DOHH2 (cell line): ENCODE results near the gene PAQR6.

Source experiments
- H3F3A ChIP-seq: fragments of 200-600 bp; sonication (generic), shearing (Covaris generic); 2 replicates; pipeline ENCODE4 v1.6.0; 2016; ENCODE audit warnings: antibody characterized with exemption, mild to moderate bottlenecking; ENCODE audit not compliant: control insufficient read depth, insufficient read depth
- H3K27ac ChIP-seq: fragments of 200-600 bp; sonication (generic); 2 replicates; pipeline ENCODE4 v1.5.1; 2014; ENCODE audit warnings: low read depth, mild to moderate bottlenecking, low read length, moderate library complexity
- H3K27me3 ChIP-seq: fragments of 200-600 bp; sonication (generic); 2 replicates; pipeline ENCODE4 v1.6.1; 2014; ENCODE audit warnings: mild to moderate bottlenecking, low read length, mixed read lengths; ENCODE audit not compliant: control insufficient read depth
- H3K36me3 ChIP-seq: fragments of 200-600 bp; sonication (generic); 2 replicates; pipeline ENCODE4 v1.6.1; 2014; ENCODE audit warnings: mild to moderate bottlenecking, low read length, moderate library complexity, mixed read lengths; ENCODE audit not compliant: control insufficient read depth
- H3K4me1 ChIP-seq: fragments of 200-600 bp; sonication (generic); 2 replicates; pipeline ENCODE4 v1.6.1; 2014; ENCODE audit warnings: mild to moderate bottlenecking, low read length, mixed read lengths; ENCODE audit not compliant: control insufficient read depth
- H3K4me2 ChIP-seq: fragments of 200-600 bp; sonication (generic); 2 replicates; pipeline ENCODE4 v1.6.0; 2014; ENCODE audit warnings: mild to moderate bottlenecking, low read length, moderate library complexity
- H3K4me3 ChIP-seq: fragments of 200-600 bp; sonication (generic); 2 replicates; pipeline ENCODE4 v1.5.1; 2014; ENCODE audit warnings: mild to moderate bottlenecking, low read length, mixed read lengths
- H3K79me2 ChIP-seq: fragments of 200-600 bp; sonication (generic); 2 replicates; pipeline ENCODE4 v1.6.1; 2014; ENCODE audit warnings: mild to moderate bottlenecking, low read length, mixed read lengths; ENCODE audit not compliant: control insufficient read depth
- H3K9me2 ChIP-seq: fragments of 200-600 bp; sonication (generic); replicated peaks from 2 replicates; pipeline ENCODE4 v1.6.1; 2014; ENCODE audit warnings: mild to moderate bottlenecking, low read length, mixed read lengths; ENCODE audit not compliant: control insufficient read depth
- H3K9me3 ChIP-seq: fragments of 200-600 bp; sonication (generic); 2 replicates; pipeline ENCODE4 v1.6.1; 2014; ENCODE audit warnings: antibody characterized with exemption, low read length, mixed read lengths; ENCODE audit not compliant: control insufficient read depth, insufficient read depth
- H4K20me1 ChIP-seq: fragments of 200-600 bp; sonication (generic); 2 replicates; pipeline ENCODE4 v1.6.0; 2014; ENCODE audit warnings: low read depth, mild to moderate bottlenecking, antibody characterized with exemption, low read length, moderate library complexity; ENCODE audit not compliant: control insufficient read depth, insufficient read depth
- CTCF ChIP-seq: fragments of 200-600 bp; sonication (generic); IDR thresholded peaks from one replicate; pipeline ENCODE4 v1.5.1; 2014; ENCODE audit warnings: antibody characterized with exemption, mild to moderate bottlenecking, low read depth, low read length; ENCODE audit not compliant: poor library complexity, severe bottlenecking
- EZH2phosphoT487 ChIP-seq: fragments of 200-600 bp; sonication (generic); IDR thresholded peaks from 2 replicates; pipeline ENCODE4 v1.6.1; 2017; ENCODE audit warnings: borderline replicate concordance, mild to moderate bottlenecking, antibody characterized with exemption, low read length, moderate library complexity, mixed read lengths

Gene PAQR6

GRCh38 chr1:156195853-156196252 lies 52.0 kb downstream of the PAQR6 start:
- H3K79me2 ChIP-seq, result peaks cover 64% of the 10 kb centered on the region
- H3K4me1 ChIP-seq, result peaks cover 25% of the 10 kb centered on the region

GRCh38 chr1:156194300-156194652 lies 53.6 kb downstream of the PAQR6 start:
- Histone ChIP-seq H3K4me1 (peaks cover 25% of the 10 kb centered on the region), H3K27ac (0 out of 2 replicates have a peak overlapping the region, but pooled peaks have one; percentile 10), H3K27me3 (no peaks in the 10 kb centered on the region), H3F3A (no peaks in the 10 kb centered on the region), H3K36me3 (peaks cover 22% of the 10 kb centered on the region), H3K4me3 (peak overlapping the region; percentile 94), H3K9me3 (no peaks in the 10 kb centered on the region; the same call in 1 of the 2 replicates), H4K20me1 (no peaks in the 10 kb centered on the region), H3K9me2 (no peaks in the 10 kb centered on the region), H3K4me2 (peak overlapping the region; percentile 69), H3K79me2 (peaks cover 56% of the 10 kb centered on the region)
- no peak for TF ChIP-seq EZH2phosphoT487
- TF ChIP-seq CTCF, result no peak

More at GRCh38 chr1:156195853-156196252, 52.0 kb downstream of the PAQR6 start:
- Histone ChIP-seq H3K4me3 (peak overlapping the region; percentile 27; the same call in 1 of the 2 replicates), H3K4me2 (peak overlapping the region; percentile 43), H3K27ac (no peak overlapping the region), H3K27me3 (no peaks in the 10 kb centered on the region), H3K9me2 (no peaks in the 10 kb centered on the region), H3F3A (no peaks in the 10 kb centered on the region), H3K36me3 (peaks cover 36% of the 10 kb centered on the region), H4K20me1 (no peaks in the 10 kb centered on the region), H3K9me3 (no peaks in the 10 kb centered on the region)
- TF ChIP-seq CTCF, result no peak
- TF ChIP-seq EZH2phosphoT487, result no peak

GRCh38 chr1:156193488-156194299 lies 54.2 kb downstream of the PAQR6 start, which contains the start of gene SLC25A44:
Gene SLC25A44 (plus strand): TSS chr1:156194104. CDS start chr1:156199848, 5,744 bp downstream.
- Histone ChIP-seq H3K9me3 (no peaks in the 10 kb centered on the region; the same call in 1 of the 2 replicates), H3K36me3 (peaks cover 21% of the 10 kb centered on the region), H3K79me2 (peaks cover 50% of the 10 kb centered on the region), H3K9me2 (no peaks in the 10 kb centered on the region), H3F3A (no peaks in the 10 kb centered on the region), H3K4me3 (peak within 1 kb of the TSS; percentile 94), H3K4me2 (peak within 1 kb of the TSS; percentile 87), H3K27me3 (no peaks in the 10 kb centered on the region), H3K4me1 (peaks cover 25% of the 10 kb centered on the region), H4K20me1 (no peaks in the 10 kb centered on the region), H3K27ac (peak within 1 kb of the TSS; percentile 71)
- TF ChIP-seq EZH2phosphoT487 (no peak), CTCF (peak; percentile 42)
